ENCODE results near the gene PRSS33.

PRSS33 gene

DNA sequence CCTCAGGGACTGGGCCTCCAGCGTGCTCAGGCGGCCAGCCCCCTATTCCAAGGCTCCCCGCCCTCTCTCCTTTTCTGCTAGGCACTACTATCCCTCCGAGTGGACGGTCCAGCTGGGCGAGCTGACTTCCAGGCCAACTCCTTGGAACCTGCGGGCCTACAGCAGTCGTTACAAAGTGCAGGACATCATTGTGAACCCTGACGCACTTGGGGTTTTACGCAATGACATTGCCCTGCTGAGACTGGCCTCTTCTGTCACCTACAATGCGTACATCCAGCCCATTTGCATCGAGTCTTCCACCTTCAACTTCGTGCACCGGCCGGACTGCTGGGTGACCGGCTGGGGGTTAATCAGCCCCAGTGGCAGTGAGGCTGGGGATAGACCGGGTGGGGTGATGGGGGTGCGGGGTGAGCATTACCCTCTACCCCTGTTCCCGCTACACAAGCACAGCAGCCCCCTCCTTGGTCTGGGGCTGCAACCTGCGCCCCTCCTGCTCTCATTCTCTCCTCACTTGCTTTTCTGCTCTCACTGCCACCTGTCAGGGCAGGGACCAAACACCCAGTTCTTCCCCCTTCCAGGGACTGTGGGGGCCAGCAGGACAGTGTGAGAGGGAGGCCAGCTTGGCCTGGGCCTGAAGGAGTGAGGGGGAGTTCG is 12.0 kb upstream of the PRSS33 start:
- no peak overlapping the region for H3K4me3 ChIP-seq (ENCODE audit: low read depth, low read length)
- TF ChIP-seq, protein P1, sequence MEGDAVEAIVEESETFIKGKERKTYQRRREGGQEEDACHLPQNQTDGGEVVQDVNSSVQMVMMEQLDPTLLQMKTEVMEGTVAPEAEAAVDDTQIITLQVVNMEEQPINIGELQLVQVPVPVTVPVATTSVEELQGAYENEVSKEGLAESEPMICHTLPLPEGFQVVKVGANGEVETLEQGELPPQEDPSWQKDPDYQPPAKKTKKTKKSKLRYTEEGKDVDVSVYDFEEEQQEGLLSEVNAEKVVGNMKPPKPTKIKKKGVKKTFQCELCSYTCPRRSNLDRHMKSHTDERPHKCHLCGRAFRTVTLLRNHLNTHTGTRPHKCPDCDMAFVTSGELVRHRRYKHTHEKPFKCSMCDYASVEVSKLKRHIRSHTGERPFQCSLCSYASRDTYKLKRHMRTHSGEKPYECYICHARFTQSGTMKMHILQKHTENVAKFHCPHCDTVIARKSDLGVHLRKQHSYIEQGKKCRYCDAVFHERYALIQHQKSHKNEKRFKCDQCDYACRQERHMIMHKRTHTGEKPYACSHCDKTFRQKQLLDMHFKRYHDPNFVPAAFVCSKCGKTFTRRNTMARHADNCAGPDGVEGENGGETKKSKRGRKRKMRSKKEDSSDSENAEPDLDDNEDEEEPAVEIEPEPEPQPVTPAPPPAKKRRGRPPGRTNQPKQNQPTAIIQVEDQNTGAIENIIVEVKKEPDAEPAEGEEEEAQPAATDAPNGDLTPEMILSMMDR (IDR thresholded peaks at IDR 0.05; ENCODE audit: low read depth, low read length, missing control alignments): no peak
- no peak for DNase-seq (ENCODE audit: low read depth)

GRCh38 chr16:2798723-2799204 is 11.4 kb upstream of the PRSS33 start:
- TF ChIP-seq, protein P1 (IDR thresholded peaks at IDR 0.05; ENCODE audit: low read depth, low read length, missing control alignments): no peak

DNA sequence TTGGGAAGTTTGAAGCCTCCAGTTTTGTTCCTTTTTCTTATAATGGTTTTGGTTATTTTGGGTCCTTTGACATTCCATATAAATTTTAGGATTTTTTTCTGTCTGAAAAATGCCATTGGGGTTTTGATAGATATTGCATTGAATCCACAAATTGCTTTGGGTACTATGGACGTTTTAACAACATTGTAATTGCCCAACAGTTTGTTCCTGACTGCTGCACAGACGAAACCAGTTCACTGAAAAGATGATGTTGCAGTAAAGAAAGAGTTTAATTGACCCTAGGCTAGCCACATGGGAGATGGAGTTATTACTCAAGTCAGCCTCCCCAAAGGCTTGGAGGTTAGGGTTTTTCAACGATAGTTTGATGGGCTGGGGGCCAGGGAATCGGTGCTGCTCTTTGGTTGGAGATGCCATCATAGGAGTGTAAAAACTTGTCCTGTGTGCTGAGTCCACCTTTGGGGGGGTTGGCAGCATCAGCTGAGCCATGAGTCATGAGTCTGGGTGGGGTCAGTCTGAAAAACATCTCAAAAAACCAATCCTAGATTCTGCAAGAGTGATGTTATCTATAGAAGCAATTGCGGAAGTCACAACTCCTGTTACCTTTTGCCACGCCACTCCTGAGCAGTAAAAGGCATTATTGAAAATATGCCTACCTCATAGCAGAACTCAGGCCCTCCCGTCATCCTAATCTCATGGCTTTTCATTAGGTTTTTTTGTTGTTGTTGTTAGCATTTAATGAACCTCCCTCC is 8.2 kb upstream of the PRSS33 start:
- TF ChIP-seq, protein P1 (IDR thresholded peaks at IDR 0.05; ENCODE audit: low read depth, low read length, missing control alignments): no peak
- no peak overlapping the region for H3K4me3 ChIP-seq (ENCODE audit: low read depth, low read length)
- no peak for DNase-seq (ENCODE audit: low read depth)

More at GRCh38 chr16:2798723-2799204, 11.4 kb upstream of the PRSS33 start:
- no peak for DNase-seq (ENCODE audit: low read depth)
- no peak overlapping the region for H3K4me3 ChIP-seq (ENCODE audit: low read depth, low read length)

- no peak for DNase-seq (ENCODE audit: low read depth)
- TF ChIP-seq, protein P1 (IDR thresholded peaks at IDR 0.05; ENCODE audit: low read depth, low read length, missing control alignments): no peak
- no peak overlapping the region for H3K4me3 ChIP-seq (ENCODE audit: low read depth, low read length)
Observed at GRCh38 chr16:2792940-2793339, 5.6 kb upstream of the PRSS33 start.

GRCh38 chr16:2791174-2791573 is 3.8 kb upstream of the PRSS33 start:
- no peak overlapping the region for H3K4me3 ChIP-seq (ENCODE audit: low read depth, low read length)
- DNase-seq (ENCODE audit: low read depth): no peak
- TF ChIP-seq, protein P1 (IDR thresholded peaks at IDR 0.05; ENCODE audit: low read depth, low read length, missing control alignments): no peak

GRCh38 chr16:2790631-2791030 is 3.3 kb upstream of the PRSS33 start:
- TF ChIP-seq, protein P1 (IDR thresholded peaks at IDR 0.05; ENCODE audit: low read depth, low read length, missing control alignments): no peak
- no peak overlapping the region for H3K4me3 ChIP-seq (ENCODE audit: low read depth, low read length)
- DNase-seq (ENCODE audit: low read depth): no peak
